HepG2 (cell line): ENCODE data around the gene PEX10. TPM values are rescaled to one million over a fixed set of nuclear protein-coding genes. Genes with fewer than 3 reads are reported as not detected.

ENCODE experiments used
- CTCF ChIP-seq: sonication (generic); formaldehyde crosslinking; IDR thresholded peaks from 2 replicates; pipeline ENCODE4 v1.5.0; 2020; ENCODE audit warnings: mild to moderate bottlenecking, missing genetic modification reagents, moderate library complexity
- GATAD1 ChIP-seq: IDR thresholded peaks from 2 replicates; pipeline ENCODE4 v1.6.1; 2016; ENCODE audit warnings: missing genetic modification reagents, missing compliant biosample characterization
- KLF16 ChIP-seq, 2 experiments: sonication (generic) in 1 of 2; formaldehyde crosslinking in 1 of 2; IDR thresholded peaks; 2 replicates each; pipeline versions ENCODE4 v1.6.1 to v1.8.0; 2016 to 2023; ENCODE audit warnings: missing genetic modification reagents in 2 of 2, missing compliant biosample characterization in 1 of 2
- MYC ChIP-seq: sonication (generic); formaldehyde crosslinking; IDR thresholded peaks from 2 replicates; pipeline ENCODE4 v1.9.0; 2021; ENCODE audit warnings: missing genetic modification reagents, borderline replicate concordance
- SNAPC4 ChIP-seq: sonication (generic); formaldehyde crosslinking; IDR thresholded peaks from 2 replicates; pipeline ENCODE4 v1.4.0; 2020; ENCODE audit warnings: mild to moderate bottlenecking, missing genetic modification reagents
- SSRP1 ChIP-seq: IDR thresholded peaks from 2 replicates; pipeline ENCODE4 v1.6.1; 2016; ENCODE audit warnings: control low read depth
- ZNF142 ChIP-seq: sonication (generic); formaldehyde crosslinking; IDR thresholded peaks from 2 replicates; pipeline ENCODE4 v1.4.0; 2020; ENCODE audit warnings: missing genetic modification reagents
- ZNF598 ChIP-seq: sonication (generic); formaldehyde crosslinking; IDR thresholded peaks from 2 replicates; pipeline ENCODE4 v1.5.1; 2020; ENCODE audit warnings: mild to moderate bottlenecking, missing genetic modification reagents, borderline replicate concordance
- ZNF687 ChIP-seq: sonication (generic); formaldehyde crosslinking; IDR thresholded peaks from 2 replicates; pipeline ENCODE4 v1.5.1; 2020; ENCODE audit warnings: mild to moderate bottlenecking, missing genetic modification reagents, moderate library complexity
- polyA plus RNA-seq, 8 experiments: library from polyadenylated mRNA; depleted of rRNA in 3 of 8; stranded (reverse) in 7 of 8; unstranded in 1 of 8; fragments of >200 nt; fragmentation: Illumina TruSeq in 4 of 8; extraction: Trizol in 4 of 8; gene quantifications; 2 replicates each; pipeline versions ENCODE4 v1.2.1 to v1.2.3, GENCODE V29; 2011 to 2016; ENCODE audit warnings: low read depth in 4 of 8, missing spikeins in 1 of 8, mixed read lengths in 1 of 8; ENCODE audit not compliant: insufficient read depth in 1 of 8
- total RNA-seq, 5 experiments: library from RNA; depleted of rRNA; stranded (reverse); fragments of >200 nt; fragmentation: Illumina TruSeq; extraction: Trizol; gene quantifications; 2 replicates each; pipeline ENCODE4 v1.2.3, GENCODE V29; 2016; ENCODE audit warnings: low read depth in 1 of 5

The PEX10 gene
- total and polyA plus RNA-seq, 2 of the 13 experiments (the other 11 are each of a cell fraction or from before 2014, with no cell fraction given): 16.1 to 39.6 TPM

- TF ChIP-seq SSRP1 (CRISPR knock-in tag) (0 out of 2 replicates have a peak, but pooled peaks have one; percentile 53), SNAPC4 (CRISPR knock-in tag) (no peak), MYC (CRISPR knock-in tag) (peak; percentile 48; the same call in 1 of the 2 replicates), ZNF598 (0 out of 2 replicates have a peak, but pooled peaks have one; percentile 20), CTCF (peak; percentile 98), KLF16 (CRISPR knock-in tag; IDR thresholded peaks at IDR 0.05) (peak in 1 of 2 experiments; percentile 48; a peak in 1 of 4 replicates), ZNF142 (CRISPR knock-in tag) (0 out of 2 replicates have a peak, but pooled peaks have one; percentile 42), ZNF687 (CRISPR knock-in tag) (peak; percentile 57), GATAD1 (CRISPR knock-in tag) (0 out of 2 replicates have a peak, but pooled peaks have one; percentile 31)
Observed at GRCh38 chr1:2381741-2382620, 30.4 kb downstream of the PEX10 start (continued).
